Measurements from ENCODE around the gene EHD1.

GRCh38 chr11:64898541-64898940 lies 20.1 kb upstream of the EHD1 start:
- TF ChIP-seq CTCF (IDR thresholded peaks at IDR 0.05) (no peak), EP300 (IDR thresholded peaks at IDR 0.05) (no peak), POLR2AphosphoS5 (IDR thresholded peaks at IDR 0.05) (no peak), POLR2A (IDR thresholded peaks at IDR 0.05) (no peak)

Data from upper lobe of left lung (tissue), 4 donors.